ENCODE data around the gene AGRN.

Gene AGRN

DNA sequence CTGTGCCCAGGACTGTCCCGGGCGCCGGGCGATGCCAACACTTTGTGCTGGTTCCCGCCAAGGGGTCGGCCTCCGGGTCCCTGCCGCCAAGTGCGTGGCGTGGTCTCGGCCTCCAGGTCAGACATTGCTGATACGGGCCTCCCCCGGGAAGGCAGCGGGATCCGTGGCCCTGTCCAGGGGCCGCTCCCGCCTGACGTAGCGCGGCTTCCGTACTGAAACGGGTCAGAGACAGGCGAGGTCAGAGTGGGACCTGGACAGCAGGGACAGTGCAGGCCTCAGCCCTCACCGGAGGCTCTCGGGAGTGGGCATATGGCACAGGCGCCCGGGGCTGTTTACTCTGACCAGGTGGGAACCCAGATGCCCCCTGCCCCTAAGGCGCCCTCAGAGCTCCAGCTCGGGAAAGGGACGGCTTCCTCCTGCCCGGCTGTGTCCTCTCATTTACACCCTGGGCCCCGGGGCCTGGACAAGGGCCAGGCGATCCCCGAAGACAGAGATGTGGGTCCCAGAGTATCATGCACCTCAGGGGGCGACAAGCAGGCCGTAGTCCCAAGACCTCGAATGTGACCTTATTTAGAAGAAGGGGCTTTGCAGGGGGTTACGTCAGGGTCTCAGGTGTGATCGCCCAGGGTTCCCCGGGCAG lies 63.0 kb downstream of the AGRN start:
- no peak for DNase-seq

GRCh38 chr1:1083416-1084371 lies 63.8 kb downstream of the AGRN start:
- no peak for DNase-seq

GRCh38 chr1:1084372-1085170 lies 64.7 kb downstream of the AGRN start:
- no peak for DNase-seq

- DNase-seq = no peak
Measured at GRCh38 chr1:1085171-1085841, 65.4 kb downstream of the AGRN start.

- no peak for DNase-seq
Measured at GRCh38 chr1:1085911-1086841, 66.3 kb downstream of the AGRN start.

DNA sequence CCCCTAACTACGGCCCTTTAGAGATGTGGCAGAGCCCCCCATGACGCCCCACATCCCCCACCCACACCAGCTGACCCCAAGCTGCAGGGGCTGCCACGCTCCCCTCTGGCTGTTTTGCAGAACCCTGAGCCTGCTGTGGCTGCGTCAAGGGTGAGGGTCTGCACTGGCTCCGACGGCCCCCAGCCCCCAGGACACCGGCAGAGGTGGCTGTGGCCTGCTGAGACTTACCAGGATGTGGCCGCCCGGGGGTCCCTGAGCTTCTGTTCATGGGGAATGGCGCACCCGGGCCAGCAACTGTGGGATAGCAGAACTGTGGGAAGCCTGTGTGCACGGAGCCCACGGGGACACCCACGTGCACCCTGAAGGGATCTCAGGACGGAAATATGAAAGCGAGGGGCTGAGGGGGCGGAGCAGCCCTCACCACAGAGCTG lies 67.0 kb downstream of the AGRN start:
- no peak for DNase-seq

DNA sequence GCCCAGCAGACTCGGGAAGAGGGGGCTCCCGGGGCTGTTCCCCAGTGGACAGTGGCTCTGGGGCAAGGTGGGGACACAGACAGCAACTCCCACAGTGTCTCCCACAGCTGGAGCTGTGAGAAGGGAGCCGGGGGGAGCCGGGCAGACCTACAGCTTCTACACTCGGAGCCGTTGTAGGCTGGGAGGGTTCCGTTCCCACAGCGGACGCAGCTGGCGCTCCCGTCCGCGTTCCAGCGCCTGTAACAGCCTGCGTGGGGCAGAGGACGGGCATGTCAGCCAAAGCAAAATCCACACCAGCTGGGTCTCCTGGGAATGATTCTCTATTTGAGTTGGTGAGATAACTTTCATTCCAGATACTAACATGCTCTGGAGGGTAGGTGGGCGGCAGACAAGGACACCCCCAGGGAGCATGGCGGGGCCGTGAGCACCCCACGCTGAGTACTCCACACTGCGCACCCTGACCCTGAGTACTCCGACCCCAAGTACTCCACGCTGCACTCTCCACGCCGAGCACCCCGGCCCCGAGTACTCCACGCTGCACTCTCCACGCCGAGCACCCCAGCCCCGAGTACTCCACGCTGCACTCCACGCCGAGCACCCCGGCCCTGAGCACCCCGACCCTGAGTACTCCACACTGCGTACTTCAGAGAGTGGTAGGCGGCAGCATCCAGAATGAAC lies 67.6 kb downstream of the AGRN start:
- no peak for DNase-seq

DNA sequence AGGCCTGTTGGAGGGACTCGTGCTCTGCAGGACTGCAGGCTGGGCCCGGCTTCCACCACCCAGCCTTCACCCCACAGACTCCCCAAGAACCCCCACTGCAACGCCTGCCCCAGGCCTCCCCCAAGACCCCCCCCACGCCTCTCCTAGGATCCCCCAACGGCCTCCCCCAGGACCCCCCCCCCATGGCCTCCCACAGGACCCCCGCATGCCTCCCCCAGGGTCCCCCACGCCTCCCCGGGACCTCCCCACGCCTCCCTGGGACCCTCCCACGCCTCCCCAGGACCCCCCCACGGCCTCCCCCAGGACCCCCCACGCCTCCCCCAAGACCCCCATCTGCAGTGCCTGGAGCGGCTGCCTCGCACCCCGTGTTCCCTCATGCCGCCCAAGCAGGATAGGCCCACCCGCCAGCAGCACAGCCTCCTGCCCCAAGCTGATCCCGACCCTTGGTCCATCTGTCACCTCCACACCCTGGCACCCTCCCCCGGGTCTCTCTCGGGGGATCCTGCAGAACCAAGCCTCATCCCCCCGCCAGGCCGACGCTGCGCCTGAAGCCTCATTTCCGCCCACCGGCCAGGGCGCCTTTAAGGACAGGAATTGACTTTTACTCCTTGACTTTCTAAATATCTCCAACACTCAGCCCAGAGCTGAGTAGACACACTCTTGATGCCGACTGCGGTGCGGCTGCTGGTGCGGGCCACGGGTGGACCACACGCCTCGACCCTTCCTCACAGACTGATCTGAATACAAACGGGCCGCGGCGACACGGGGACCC lies 68.3 kb downstream of the AGRN start:
- no peak for DNase-seq

DNA sequence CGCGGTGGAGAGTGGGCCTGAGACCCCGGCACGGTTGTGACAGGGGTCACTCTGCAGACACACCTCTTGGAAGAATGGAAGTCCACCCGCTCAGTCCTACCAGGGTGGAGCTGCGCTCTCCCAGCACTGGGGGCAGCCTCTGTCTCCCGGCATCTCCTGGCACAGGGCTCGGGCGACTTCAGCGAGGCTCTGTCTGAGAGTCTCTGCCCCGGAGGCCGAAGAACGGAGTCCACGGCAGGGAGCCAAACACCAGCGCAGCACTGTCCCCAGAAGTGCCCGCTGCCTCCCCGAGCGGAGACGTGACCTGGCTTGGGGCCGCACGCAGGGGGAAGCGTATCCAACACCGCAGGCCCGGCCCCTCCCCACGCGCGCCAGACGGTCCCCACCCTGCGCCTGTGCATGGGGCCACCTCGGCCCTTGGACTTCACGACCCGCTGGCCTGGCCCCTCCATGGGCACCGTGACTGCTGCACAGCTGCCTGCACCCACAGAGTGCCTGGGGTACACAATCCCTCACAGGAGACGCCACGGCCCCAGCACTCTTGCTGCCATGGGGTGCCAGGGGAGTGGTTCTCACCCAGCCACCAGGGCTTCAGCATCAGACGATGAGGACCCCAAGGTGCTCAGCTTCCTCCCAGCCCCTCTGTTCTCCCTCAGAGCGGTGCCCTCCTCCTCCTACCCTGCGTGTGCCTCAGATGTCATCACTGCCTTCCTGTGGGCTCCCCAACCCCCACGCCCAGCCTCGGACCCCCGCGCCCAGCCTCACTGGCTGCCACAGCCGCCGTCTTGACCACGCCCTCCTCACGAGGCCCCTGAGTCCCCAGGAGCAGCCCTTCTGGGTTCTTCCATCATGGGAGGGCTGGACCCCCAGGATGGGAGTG lies 69.1 kb downstream of the AGRN start:
- no peak for DNase-seq

- DNase-seq = no peak
Measured at GRCh38 chr1:1089731-1090423, 70.0 kb downstream of the AGRN start.

- DNase-seq = no peak
Measured at GRCh38 chr1:1090424-1091343, 70.8 kb downstream of the AGRN start.

DNA sequence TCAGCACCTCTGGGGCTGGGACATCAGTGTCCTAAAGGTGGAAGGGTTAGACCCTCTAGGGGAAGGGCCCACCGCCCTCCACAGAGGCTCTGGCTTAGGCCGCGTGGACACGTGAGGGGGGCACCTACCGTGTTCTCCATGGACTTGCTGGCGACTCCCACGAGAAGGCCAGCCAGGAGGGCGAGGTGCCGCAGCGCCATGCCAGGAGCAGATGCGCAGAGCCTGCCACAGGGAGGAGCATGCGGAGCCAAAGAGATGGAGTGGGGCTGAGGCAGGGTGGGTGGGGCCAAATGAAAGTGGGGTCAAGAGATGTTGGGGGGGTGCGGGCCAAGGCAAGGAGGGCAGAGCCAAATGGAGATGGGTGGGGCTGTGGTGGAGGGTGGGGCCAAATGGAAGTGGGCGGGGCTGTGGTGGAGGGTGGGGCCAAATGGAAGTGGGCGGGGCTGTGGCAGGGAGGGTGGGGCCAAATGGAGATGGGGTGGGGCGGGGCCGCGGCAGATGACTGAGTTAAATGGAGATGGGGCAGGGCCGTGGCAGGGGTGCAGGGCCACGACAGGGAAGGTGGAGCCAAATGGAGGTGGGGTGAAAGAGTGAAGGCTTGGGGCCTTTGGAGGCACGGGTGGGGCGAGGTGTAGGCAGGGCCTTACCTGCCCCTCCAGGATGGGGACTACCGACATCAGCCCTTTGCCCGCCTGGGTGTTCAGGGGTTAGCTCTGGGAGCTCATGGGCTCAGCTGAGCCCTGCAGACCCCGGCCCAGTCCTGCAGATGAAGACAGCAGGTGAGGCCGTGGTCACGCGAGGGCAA lies 71.6 kb downstream of the AGRN start:
- no peak for DNase-seq

GRCh38 chr1:1092149-1092855 lies 72.4 kb downstream of the AGRN start:
- DNase-seq = no peak

GRCh38 chr1:1092894-1093609 lies 73.1 kb downstream of the AGRN start:
- no peak for DNase-seq

- no peak for DNase-seq
Measured at GRCh38 chr1:1093610-1093943, 73.7 kb downstream of the AGRN start.
